HepG2 (cell line): Measurements from ENCODE around the gene DYNC2I2. TPM values are rescaled to one million over a fixed set of nuclear protein-coding genes. Genes with fewer than 3 reads are reported as not detected.

Experiments used
- ATAC-seq: fragments of 200-7000 bp; cut with Tn5 transposase; 3 replicates; pipeline ENCODE4 v1.9.1; 2020; ENCODE audit warnings: mild to moderate bottlenecking, moderate library complexity
- BruUV-seq: library from RNA; stranded (reverse); fragments of 400-500 nt; replicated peaks from 2 replicates; lab custom pipeline; 2021; lab: Mats Ljungman, UMichigan
- CTCF ChIA-PET: fragments of 300-600 bp; formaldehyde crosslinking; extraction: SDS; loops from one replicate; lab custom pipeline; 2021; ENCODE audit warnings: low total read pairs, inconsistent platforms, low intra/inter-chr PET ratio; lab: Yijun Ruan, JAX
- POLR2A ChIA-PET: fragments of 350-600 bp; sonication (Branson Sonifier 250); formaldehyde crosslinking; loops from one replicate; lab custom pipeline; 2020; ENCODE audit warnings: antibody characterized with exemption, inconsistent platforms; lab: Yijun Ruan, JAX
- DNase-seq: peaks from one replicate; pipeline ENCODE4 v3.0.0-alpha.2; 2015; ENCODE audit warnings: low spot score
- FAIRE-seq: peaks from 3 replicates; lab custom pipeline; 2011; peaks lifted over from hg19 to GRCh38; lab: Jason Lieb, UNC
- H2AFZ ChIP-seq: one replicate; pipeline ENCODE4 v1.6.1; 2011; ENCODE audit warnings: low read length, inconsistent platforms
- H3K27ac ChIP-seq: fragments of 300-600 bp; 3 replicates; pipeline ENCODE4 v1.8.0; 2011; ENCODE audit warnings: mixed run types, mild to moderate bottlenecking, mixed read lengths, low read length, inconsistent platforms; ENCODE audit not compliant: insufficient read depth; ENCODE audit errors: extremely low read length
- H3K27me3 ChIP-seq, 2 experiments: fragments of 200-600 bp in 1 of 2; 2 replicates in 1 of 2; 3 replicates in 1 of 2; pipeline versions ENCODE4 v1.6.0 to v1.8.0; 2011; ENCODE audit warnings: low read length in 2 of 2, mild to moderate bottlenecking in 2 of 2, moderate library complexity in 2 of 2, inconsistent platforms in 1 of 2; ENCODE audit not compliant: insufficient read depth in 2 of 2, control insufficient read depth in 1 of 2
- H3K36me3 ChIP-seq, 2 experiments: fragments of 200-600 bp in 1 of 2; replicated peaks in 1 of 2; 2 replicates in 1 of 2; 3 replicates in 1 of 2; pipeline versions ENCODE4 v1.5.1 to v1.8.0; 2011; ENCODE audit warnings: low read length in 2 of 2, inconsistent platforms in 1 of 2; ENCODE audit not compliant: insufficient read depth in 2 of 2, control insufficient read depth in 1 of 2
- H3K4me1 ChIP-seq: 2 replicates; pipeline ENCODE4 v1.5.1; 2012; ENCODE audit warnings: low read length, inconsistent platforms; ENCODE audit not compliant: insufficient read depth
- H3K4me2 ChIP-seq: 2 replicates; pipeline ENCODE4 v1.6.0; 2011; ENCODE audit warnings: low read depth, low read length, inconsistent platforms
- H3K4me3 ChIP-seq, 3 experiments: fragments of 200-600 bp in 1 of 3; sonication (generic), shearing (Covaris generic) in 1 of 3; replicated peaks in 1 of 3; 2 replicates each; pipeline ENCODE4 v1.5.1; 2011 to 2016; ENCODE audit warnings: low read length in 3 of 3, inconsistent platforms in 2 of 3, low read depth in 2 of 3, mild to moderate bottlenecking in 2 of 3, control low read depth in 1 of 3, mixed read lengths in 1 of 3; ENCODE audit not compliant: insufficient read depth in 1 of 3
- H3K79me2 ChIP-seq: one replicate; pipeline ENCODE4 v1.6.1; 2011; ENCODE audit warnings: low read length, inconsistent platforms; ENCODE audit not compliant: insufficient read depth
- H3K9ac ChIP-seq: 2 replicates; pipeline ENCODE4 v1.6.0; 2011; ENCODE audit warnings: mild to moderate bottlenecking, low read depth, low read length, inconsistent platforms; ENCODE audit not compliant: insufficient read depth
- H3K9me3 ChIP-seq: 2 replicates; pipeline ENCODE4 v1.5.1; 2012; ENCODE audit warnings: mild to moderate bottlenecking, low read length
- H4K20me1 ChIP-seq: 2 replicates; pipeline ENCODE4 v1.6.0; 2011; ENCODE audit warnings: inconsistent platforms, mild to moderate bottlenecking, low read length, moderate library complexity; ENCODE audit not compliant: insufficient read depth
- BRF2 ChIP-seq: sonication (generic); formaldehyde crosslinking; IDR thresholded peaks from 2 replicates; pipeline ENCODE4 v1.8.1; 2022; ENCODE audit warnings: mild to moderate bottlenecking, missing genetic modification reagents
- CHCHD3 ChIP-seq: sonication (generic); formaldehyde crosslinking; IDR thresholded peaks from 2 replicates; pipeline ENCODE4 v1.8.0; 2022; ENCODE audit warnings: mild to moderate bottlenecking, missing genetic modification reagents, moderate library complexity
- GABPB1 ChIP-seq: IDR thresholded peaks from 2 replicates; pipeline ENCODE4 v1.6.1; 2016; ENCODE audit warnings: mild to moderate bottlenecking, missing genetic modification reagents, moderate library complexity, missing compliant biosample characterization
- GRHL1 ChIP-seq: sonication (generic); formaldehyde crosslinking; conservative IDR thresholded peaks from 2 replicates; pipeline ENCODE4 v1.8.0; 2022; ENCODE audit warnings: missing genetic modification reagents
- HNRNPK ChIP-seq: fragments of 200-400 bp; formaldehyde crosslinking; IDR thresholded peaks from 2 replicates; pipeline ENCODE4 v1.6.1; 2018; ENCODE audit warnings: low read length, low read depth, moderate library complexity, mild to moderate bottlenecking; ENCODE audit not compliant: poor library complexity, severe bottlenecking
- HOXA5 ChIP-seq: sonication (generic); formaldehyde crosslinking; IDR thresholded peaks from 2 replicates; pipeline ENCODE4 v1.4.0; 2020; ENCODE audit warnings: missing genetic modification reagents
- KDM5A ChIP-seq: fragments of 200-600 bp; sonication (generic); IDR thresholded peaks from 2 replicates; pipeline ENCODE4 v1.7.0; 2018; ENCODE audit warnings: antibody characterized with exemption, mild to moderate bottlenecking, low read length, borderline replicate concordance
- MAFG ChIP-seq: sonication (generic); formaldehyde crosslinking; IDR thresholded peaks from 2 replicates; pipeline ENCODE4 v1.5.1; 2020; ENCODE audit warnings: mild to moderate bottlenecking, missing genetic modification reagents
- MAZ ChIP-seq, 2 experiments: sonication (generic) in 1 of 2; formaldehyde crosslinking in 1 of 2; IDR thresholded peaks; 2 replicates each; pipeline versions ENCODE4 v1.5.0 to v1.6.1; 2012 to 2020; ENCODE audit warnings: low read depth in 2 of 2, mild to moderate bottlenecking in 2 of 2, borderline replicate concordance in 1 of 2, improper control_type of control experiment in 1 of 2, low read length in 1 of 2, missing genetic modification reagents in 1 of 2, moderate library complexity in 1 of 2
- NR2F6 ChIP-seq, 2 experiments: IDR thresholded peaks; 2 replicates each; pipeline ENCODE4 v1.6.1; 2016; ENCODE audit warnings: antibody characterized with exemption in 1 of 2, mild to moderate bottlenecking in 1 of 2
- PRMT3 ChIP-seq: sonication (generic); formaldehyde crosslinking; IDR thresholded peaks from 2 replicates; pipeline ENCODE4 v1.8.1; 2022; ENCODE audit warnings: low read depth, mild to moderate bottlenecking, moderate library complexity, missing genetic modification reagents, borderline replicate concordance
- SALL1 ChIP-seq: sonication (generic); formaldehyde crosslinking; IDR thresholded peaks from 2 replicates; pipeline ENCODE4 v1.8.0; 2022; ENCODE audit warnings: mild to moderate bottlenecking, missing genetic modification reagents
- SAP130 ChIP-seq: IDR thresholded peaks from 2 replicates; pipeline ENCODE4 v1.6.1; 2016; ENCODE audit warnings: low read depth
- SMYD3 ChIP-seq: sonication (generic); formaldehyde crosslinking; IDR thresholded peaks from 2 replicates; pipeline ENCODE4 v1.8.1; 2023; ENCODE audit warnings: mild to moderate bottlenecking, missing genetic modification reagents
- SP1 ChIP-seq, 2 experiments: fragments of 450-650 bp in 1 of 2; sonication (generic) in 1 of 2; formaldehyde crosslinking in 1 of 2; IDR thresholded peaks; 2 replicates each; pipeline versions ENCODE4 v1.4.0 to v1.6.1; 2016 to 2020; ENCODE audit warnings: missing genetic modification reagents in 1 of 2
- ZNF282 ChIP-seq: fragments of 450-650 bp; IDR thresholded peaks from 2 replicates; pipeline ENCODE4 v1.6.1; 2018; ENCODE audit not compliant: partially characterized antibody
- WGBS: methylation state at CpG from one replicate; pipeline ENCODE4 v1.1.6; 2017; ENCODE audit warnings: low lambda C conversion rate; 5-methylcytosine and 5-hydroxymethylcytosine counted together
- in situ Hi-C: cut with HindIII; loops from 2 replicates; pipeline ENCODE4 v1.10.0; 2017; ENCODE audit warnings: low pct_unique_long_range_greater_than_20kb; ENCODE audit not compliant: extremely low pct_ligation_motif_present
- intact Hi-C: fragments of 100-400 bp; cut with micrococcal nuclease; formaldehyde crosslinking; loops from one replicate; pipeline ENCODE4 v1.10.0; 2022; ENCODE audit not compliant: unreplicated experiment
- polyA plus RNA-seq, 8 experiments: library from polyadenylated mRNA; depleted of rRNA in 3 of 8; stranded (reverse) in 7 of 8; unstranded in 1 of 8; fragments of >200 nt; fragmentation: Illumina TruSeq in 4 of 8; extraction: Trizol in 4 of 8; gene quantifications; 2 replicates each; pipeline versions ENCODE4 v1.2.1 to v1.2.3, GENCODE V29; 2011 to 2016; ENCODE audit warnings: low read depth in 4 of 8, missing spikeins in 1 of 8, mixed read lengths in 1 of 8; ENCODE audit not compliant: insufficient read depth in 1 of 8
- total RNA-seq, 5 experiments: library from RNA; depleted of rRNA; stranded (reverse); fragments of >200 nt; fragmentation: Illumina TruSeq; extraction: Trizol; gene quantifications; 2 replicates each; pipeline ENCODE4 v1.2.3, GENCODE V29; 2016; ENCODE audit warnings: low read depth in 1 of 5

The DYNC2I2 gene
- total and polyA plus RNA-seq, 2 of the 13 experiments (the other 11 are each of a cell fraction or from before 2014, with no cell fraction given), result 13.7 to 40.2 TPM

- TF ChIP-seq SAP130 (CRISPR knock-in tag) (peak; percentile 39; the same call in 1 of the 2 replicates), MAZ (IDR thresholded peaks at IDR 0.05; ENCODE audit: borderline replicate concordance, low read depth, low read length) (no peak), MAZ (CRISPR knock-in tag; IDR thresholded peaks at IDR 0.05; ENCODE audit: low read depth) (0 out of 2 replicates have a peak, but pooled peaks have one; percentile 18), MAFG (CRISPR knock-in tag) (no peak)
Observed at GRCh38 chr9:128689820-128690683, 33.4 kb upstream of the DYNC2I2 start (continued).

- intact Hi-C loops, result loop anchor here (5.0 kb wide), 1 partner anchor 52 kb away; no protein-coding TSS in a partner anchor
- Histone ChIP-seq H3K9ac (peak overlapping the region; percentile 83), H3K4me3 (peak overlapping the region; percentile 63 to 77 (median 71); a peak in 5 of 6 replicates), H3K4me2 (no peak overlapping the region), H3K27me3 (no peaks in the 10 kb centered on the region; a peak in 1 of 5 replicates), H3K36me3 (peaks cover 5 to 31% of the 10 kb centered on the region in 2 experiments; a peak in 4 of 5 replicates), H4K20me1 (peaks cover 19% of the 10 kb centered on the region), H2AFZ (no peak overlapping the region), H3K27ac (peak overlapping the region; percentile 78), H3K9me3 (no peaks in the 10 kb centered on the region), H3K79me2 (peaks cover 41% of the 10 kb centered on the region), H3K4me1 (peaks cover 61% of the 10 kb centered on the region)
- BruUV-seq, result no TSS peak
- ChIA-PET POLR2A (interaction anchor here (0.6 to 1.3 kb wide), 5 partner anchors 26 to 140 kb away, joined by 3 to 6 read pairs (median 3); partner anchors contain the start of genes DYNC2I2 and SPOUT1), CTCF (no interaction called here)
- in situ Hi-C loops, result no loop called here
- DNase-seq (no peak), FAIRE-seq (no peak), ATAC-seq (no peak)
- whole genome bisulfite sequencing, result 1% methylated on average over 16 of the region's 80 CpGs
- TF ChIP-seq GRHL1 (no peak), HNRNPK (peak; percentile 67), PRMT3 (no peak), BRF2 (CRISPR knock-in tag) (no peak), KDM5A (no peak), SP1 (IDR thresholded peaks at IDR 0.05) (no peak), SP1 (CRISPR knock-in tag; IDR thresholded peaks at IDR 0.05) (no peak), SMYD3 (CRISPR knock-in tag) (no peak), ZNF282 (no peak), CHCHD3 (CRISPR knock-in tag) (no peak), HOXA5 (CRISPR knock-in tag) (no peak), SALL1 (CRISPR knock-in tag) (0 out of 2 replicates have a peak, but pooled peaks have one; percentile 4), NR2F6 (IDR thresholded peaks at IDR 0.05) (no peak), NR2F6 (CRISPR knock-in tag; IDR thresholded peaks at IDR 0.05) (no peak), GABPB1 (CRISPR knock-in tag) (no peak)
Observed at GRCh38 chr9:128689293-128689774, 32.7 kb upstream of the DYNC2I2 start.
